ENCODE data around the gene RALGAPB. TPM values are rescaled to one million over a fixed set of nuclear protein-coding genes. Genes with fewer than 3 reads are reported as not detected.

RALGAPB gene
- total and polyA plus RNA-seq, 2 experiments from 2014 or later: 10.2 to 40.4 TPM

GRCh38 chr20:38612751-38613515 lies 140.3 kb downstream of the RALGAPB start (continued):
- TF ChIP-seq ZNF462 (CRISPR knock-in tag; IDR thresholded peaks at IDR 0.05) (no peak), REST (IDR thresholded peaks at IDR 0.05; ENCODE audit: unreplicated experiment) (no peak), EZH2 (IDR thresholded peaks at IDR 0.05; ENCODE audit: low read depth, unreplicated experiment) (no peak), CREB1 (CRISPR knock-in tag; IDR thresholded peaks at IDR 0.05; ENCODE audit: low read depth) (no peak), POLR2AphosphoS5 (IDR thresholded peaks at IDR 0.05; ENCODE audit: low read depth) (no peak), JUNB (IDR thresholded peaks at IDR 0.05; ENCODE audit: unreplicated experiment) (no peak), ZNF114 (CRISPR knock-in tag; IDR thresholded peaks at IDR 0.05) (no peak), ZNF331 (CRISPR knock-in tag; IDR thresholded peaks at IDR 0.05; ENCODE audit: low read depth) (no peak)

Data from GM23338 (cell line).